Ovary (tissue), 3 donors: ENCODE results near the gene ANGPT4.

Experiments used
- CTCF ChIP-seq, 3 donors: fragments of 450-650 bp in 2 of 3; fragments of 200-600 bp in 1 of 3; IDR thresholded peaks; one replicate each; pipeline versions ENCODE4 v1.5.1 to v1.8.0; 2016 to 2022; ENCODE audit warnings: antibody characterized with exemption in 3 of 3, mild to moderate bottlenecking in 1 of 3
- EP300 ChIP-seq: sonication (generic); formaldehyde crosslinking; IDR thresholded peaks from one replicate; pipeline ENCODE4 v1.6.1; 2017; ENCODE audit warnings: antibody characterized with exemption
- POLR2A ChIP-seq: fragments of 450-650 bp; IDR thresholded peaks from one replicate; pipeline ENCODE4 v1.6.1; 2017; ENCODE audit warnings: antibody characterized with exemption, mild to moderate bottlenecking, moderate library complexity
- donor health status: DM: no; HTN: no; CAD: no.

GRCh38 chr20:963795-964194 lies 47.7 kb upstream of the ANGPT4 start:
- no peak for TF ChIP-seq CTCF (IDR thresholded peaks at IDR 0.05)
- TF ChIP-seq POLR2A = no peak
- TF ChIP-seq EP300 = no peak
